ENCODE results near the gene NOG.
A peak's percentile ranks its signal among the peaks of the same experiment; 100 is the strongest.

NOG gene

GRCh38 chr17:56593646-56594319, at the start of gene NOG:
TSS of gene NOG (plus strand) at chr17:56593699. CDS start at chr17:56594224, 525 bp downstream.
- Mint-ChIP-seq H3K9me3 (no peaks in the 10 kb centered on the region), H3K27me3 (peaks cover 32% of the 10 kb centered on the region), H3K4me1 (peaks cover 29% of the 10 kb centered on the region), H3K27ac (no peak within 1 kb of the TSS), H3K4me3 (peak within 1 kb of the TSS; percentile 69), H3K36me3 (ENCODE audit: low read depth) (no peaks in the 10 kb centered on the region)
- ATAC-seq (peak; percentile 48), DNase-seq (peak; percentile 57)

- ATAC-seq (no peak), DNase-seq (no peak)
- H3K27me3 Mint-ChIP-seq, result peaks cover 17% of the 10 kb centered on the region
- H3K4me1 Mint-ChIP-seq, result no peaks in the 10 kb centered on the region
- no peak overlapping the region for H3K27ac Mint-ChIP-seq
- peaks cover 4% of the 10 kb centered on the region for H3K9me3 Mint-ChIP-seq
- no peaks in the 10 kb centered on the region for H3K36me3 Mint-ChIP-seq (ENCODE audit: low read depth)
- H3K4me3 Mint-ChIP-seq, result no peak overlapping the region
Observed at GRCh38 chr17:56545106-56545505, 48.4 kb upstream of the NOG start.

- DNase-seq (no peak), ATAC-seq (no peak)
- Mint-ChIP-seq H3K27me3 (peaks cover 17% of the 10 kb centered on the region), H3K9me3 (peaks cover 9% of the 10 kb centered on the region), H3K27ac (no peak overlapping the region), H3K4me1 (no peaks in the 10 kb centered on the region), H3K4me3 (no peak overlapping the region), H3K36me3 (ENCODE audit: low read depth) (no peaks in the 10 kb centered on the region)
Observed at GRCh38 chr17:56545930-56546329, 47.6 kb upstream of the NOG start.

- no peak overlapping the region for H3K27ac Mint-ChIP-seq
- no peak for ATAC-seq
- peaks cover 17% of the 10 kb centered on the region for H3K9me3 Mint-ChIP-seq
- H3K4me1 Mint-ChIP-seq, result no peaks in the 10 kb centered on the region
- peaks cover 1% of the 10 kb centered on the region for H3K36me3 Mint-ChIP-seq (ENCODE audit: low read depth)
- H3K27me3 Mint-ChIP-seq, result peaks cover 13% of the 10 kb centered on the region
- no peak for DNase-seq
- no peak overlapping the region for H3K4me3 Mint-ChIP-seq
Observed at GRCh38 chr17:56548661-56549060, 44.8 kb upstream of the NOG start.

GRCh38 chr17:56549501-56549900, 44.0 kb upstream of the NOG start:
- DNase-seq (no peak), ATAC-seq (no peak)
- Mint-ChIP-seq H3K9me3 (peaks cover 17% of the 10 kb centered on the region), H3K36me3 (ENCODE audit: low read depth) (peaks cover 1% of the 10 kb centered on the region), H3K4me3 (no peak overlapping the region), H3K27me3 (peaks cover 11% of the 10 kb centered on the region), H3K4me1 (no peaks in the 10 kb centered on the region), H3K27ac (no peak overlapping the region)

DNA sequence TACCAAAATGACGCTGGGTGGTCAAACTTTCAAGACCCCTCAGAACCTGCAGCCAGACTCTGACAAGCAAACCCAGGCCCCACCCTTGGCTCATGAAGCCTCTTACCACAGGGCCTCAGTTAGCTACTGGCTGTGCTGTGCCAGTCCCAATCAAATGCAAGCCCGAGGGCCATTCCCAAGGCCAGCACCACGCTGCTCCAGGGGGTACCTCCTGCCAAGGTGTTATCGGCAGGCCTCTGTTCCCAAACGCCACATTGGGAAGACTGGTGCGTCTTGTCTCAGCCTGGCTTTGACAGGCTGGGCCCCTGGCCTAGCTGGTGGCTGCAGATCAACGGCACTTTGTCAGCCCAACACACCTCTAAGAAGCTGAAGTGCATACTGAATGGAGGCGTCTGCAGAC, 35.8 kb upstream of the NOG start:
- Mint-ChIP-seq H3K4me3 (no peak overlapping the region), H3K27ac (no peak overlapping the region), H3K36me3 (ENCODE audit: low read depth) (no peaks in the 10 kb centered on the region), H3K9me3 (no peaks in the 10 kb centered on the region), H3K27me3 (no peaks in the 10 kb centered on the region), H3K4me1 (no peaks in the 10 kb centered on the region)
- no peak for DNase-seq
- ATAC-seq, result no peak

DNA sequence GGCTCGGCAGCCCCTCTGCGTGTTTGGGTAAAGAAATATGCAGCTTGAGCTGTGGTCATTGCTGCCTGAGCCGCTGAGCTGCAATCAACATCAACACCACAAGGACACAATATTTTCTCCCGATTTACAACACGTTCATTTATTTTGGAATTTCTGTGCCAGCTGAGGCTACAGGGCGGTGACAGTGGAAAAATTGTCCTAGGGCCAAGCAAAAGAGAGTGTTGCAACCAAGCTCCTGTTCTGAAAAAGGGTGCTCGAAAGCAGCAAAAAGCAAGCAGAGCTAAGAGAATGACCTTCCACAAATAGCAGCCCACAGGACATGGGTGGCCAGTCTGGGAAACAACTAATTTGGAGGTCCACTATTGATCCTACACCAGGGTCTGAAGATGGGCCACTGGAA, 35.4 kb upstream of the NOG start:
- Mint-ChIP-seq H3K36me3 (ENCODE audit: low read depth) (no peaks in the 10 kb centered on the region), H3K27me3 (no peaks in the 10 kb centered on the region), H3K27ac (no peak overlapping the region), H3K9me3 (no peaks in the 10 kb centered on the region), H3K4me3 (no peak overlapping the region), H3K4me1 (no peaks in the 10 kb centered on the region)
- no peak for ATAC-seq
- DNase-seq, result no peak

DNA sequence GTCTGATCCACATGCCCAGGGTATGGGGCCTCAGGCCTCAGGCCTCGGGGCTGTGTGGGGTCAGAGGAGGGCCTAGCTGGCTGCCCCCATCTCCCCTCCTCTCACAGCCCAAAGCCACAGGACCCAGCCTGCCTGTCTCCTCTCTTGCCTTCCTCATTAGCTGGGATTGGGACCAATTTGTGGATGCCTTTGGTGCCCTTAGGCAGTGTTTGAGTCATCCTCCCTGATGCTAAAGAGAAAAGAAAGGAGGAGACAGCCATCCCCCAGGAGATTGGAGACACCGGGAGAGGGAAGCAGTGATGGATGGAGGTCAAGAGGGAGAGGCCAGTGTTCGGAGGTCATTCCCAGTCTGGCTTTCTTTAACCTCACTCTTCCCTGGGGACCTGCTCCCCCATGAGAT, 23.3 kb upstream of the NOG start:
- Mint-ChIP-seq H3K4me3 (no peak overlapping the region), H3K27me3 (peaks cover 2% of the 10 kb centered on the region)

GRCh38 chr17:56571456-56571855, 22.0 kb upstream of the NOG start:
- H3K27ac Mint-ChIP-seq, result no peak overlapping the region
- no peaks in the 10 kb centered on the region for H3K9me3 Mint-ChIP-seq
- H3K4me1 Mint-ChIP-seq, result no peaks in the 10 kb centered on the region
- ATAC-seq (no peak), DNase-seq (no peak)
- no peak overlapping the region for H3K4me3 Mint-ChIP-seq
- H3K27me3 Mint-ChIP-seq, result peaks cover 6% of the 10 kb centered on the region
- H3K36me3 Mint-ChIP-seq (ENCODE audit: low read depth), result no peaks in the 10 kb centered on the region

More for the DNA sequence above, 23.3 kb upstream of the NOG start:
- Mint-ChIP-seq H3K4me1 (no peaks in the 10 kb centered on the region), H3K27ac (no peak overlapping the region), H3K9me3 (no peaks in the 10 kb centered on the region), H3K36me3 (ENCODE audit: low read depth) (no peaks in the 10 kb centered on the region)
- ATAC-seq (no peak), DNase-seq (no peak)

DNA sequence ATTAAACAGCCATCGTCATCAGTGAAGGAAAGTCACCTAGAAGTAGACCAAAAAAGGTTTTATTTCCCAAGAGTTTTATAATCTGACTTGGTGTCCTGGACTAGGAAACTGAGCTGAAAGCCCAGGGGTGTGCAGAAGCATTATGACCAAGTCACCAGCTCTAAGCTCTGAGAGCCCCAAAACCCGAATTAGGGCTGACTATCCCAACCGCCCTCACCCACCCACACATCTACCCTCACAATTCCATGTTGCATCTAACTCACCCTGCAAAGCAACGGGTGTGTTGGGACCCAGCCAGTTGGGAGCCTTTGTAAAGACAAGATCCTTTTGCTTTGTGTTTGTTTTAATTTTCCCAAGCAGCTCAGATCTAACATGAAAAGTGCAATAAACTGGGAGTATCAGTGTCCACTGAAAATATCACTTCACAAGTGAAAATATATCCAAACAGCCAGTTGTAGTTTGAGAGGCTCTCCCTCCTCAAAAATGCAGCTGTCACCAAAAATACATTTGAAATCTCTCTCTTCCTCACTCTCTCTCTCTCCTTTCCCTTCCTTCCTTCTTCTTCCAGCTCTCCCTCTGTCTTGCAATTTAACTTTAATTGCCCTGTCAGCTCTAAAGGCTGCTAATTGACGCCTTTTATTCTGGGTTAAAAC, 16.2 kb upstream of the NOG start:
- no peaks in the 10 kb centered on the region for H3K4me1 Mint-ChIP-seq
- no peaks in the 10 kb centered on the region for H3K36me3 Mint-ChIP-seq (ENCODE audit: low read depth)
- DNase-seq (no peak), ATAC-seq (no peak)
- no peaks in the 10 kb centered on the region for H3K9me3 Mint-ChIP-seq
- H3K4me3 Mint-ChIP-seq, result no peak overlapping the region
- peaks cover 11% of the 10 kb centered on the region for H3K27me3 Mint-ChIP-seq
- H3K27ac Mint-ChIP-seq, result no peak overlapping the region

DNA sequence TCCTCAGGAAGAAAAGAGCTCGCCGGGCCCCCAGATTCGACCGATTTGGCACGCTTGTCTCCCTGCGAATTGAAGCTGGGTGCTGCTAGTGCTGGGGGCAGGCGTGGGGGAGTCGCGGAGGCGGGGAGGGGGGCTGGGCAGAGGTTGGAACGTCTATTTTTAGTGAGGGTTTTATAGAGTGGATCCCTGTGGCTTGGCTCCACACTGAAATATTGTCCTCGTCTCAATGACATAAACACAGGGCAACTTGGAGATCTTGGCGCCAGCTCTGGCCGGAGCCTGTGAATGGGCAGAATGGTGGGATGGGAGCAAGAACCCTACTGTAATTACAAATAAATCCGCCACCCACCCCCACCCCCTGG, 15.7 kb upstream of the NOG start:
- H3K9me3 Mint-ChIP-seq, result no peaks in the 10 kb centered on the region
- H3K4me1 Mint-ChIP-seq, result no peaks in the 10 kb centered on the region
- peaks cover 11% of the 10 kb centered on the region for H3K27me3 Mint-ChIP-seq
- ATAC-seq (no peak), DNase-seq (no peak)
- no peak overlapping the region for H3K4me3 Mint-ChIP-seq
- no peak overlapping the region for H3K27ac Mint-ChIP-seq
- H3K36me3 Mint-ChIP-seq (ENCODE audit: low read depth), result no peaks in the 10 kb centered on the region

- H3K9me3 Mint-ChIP-seq, result no peaks in the 10 kb centered on the region
- no peak overlapping the region for H3K4me3 Mint-ChIP-seq
- no peaks in the 10 kb centered on the region for H3K36me3 Mint-ChIP-seq (ENCODE audit: low read depth)
- H3K4me1 Mint-ChIP-seq, result no peaks in the 10 kb centered on the region
- H3K27me3 Mint-ChIP-seq, result peaks cover 6% of the 10 kb centered on the region
- DNase-seq, result no peak
- ATAC-seq, result no peak
- no peak overlapping the region for H3K27ac Mint-ChIP-seq
Observed at GRCh38 chr17:56581635-56582627, 11.6 kb upstream of the NOG start.

GRCh38 chr17:56583772-56584171, 9.7 kb upstream of the NOG start:
- DNase-seq, result no peak
- no peak for ATAC-seq
- Mint-ChIP-seq H3K4me3 (no peak overlapping the region), H3K4me1 (no peaks in the 10 kb centered on the region), H3K27me3 (no peaks in the 10 kb centered on the region), H3K9me3 (no peaks in the 10 kb centered on the region), H3K27ac (no peak overlapping the region), H3K36me3 (ENCODE audit: low read depth) (no peaks in the 10 kb centered on the region)

GRCh38 chr17:56587298-56587697, 6.2 kb upstream of the NOG start:
- H3K36me3 Mint-ChIP-seq (ENCODE audit: low read depth), result no peaks in the 10 kb centered on the region
- peaks cover 15% of the 10 kb centered on the region for H3K27me3 Mint-ChIP-seq
- ATAC-seq (no peak), DNase-seq (no peak)
- H3K27ac Mint-ChIP-seq, result no peak overlapping the region
- H3K9me3 Mint-ChIP-seq, result no peaks in the 10 kb centered on the region
- H3K4me3 Mint-ChIP-seq, result no peak overlapping the region
- H3K4me1 Mint-ChIP-seq, result no peaks in the 10 kb centered on the region

Data from activated naive CD8-positive, alpha-beta T cell treated with anti-CD3 and anti-CD28 coated beads, Interleukin-2, amount 50 U/mL, for 24 hours (primary cell).